Loucy (cell line): ENCODE measurements around the gene DNM3.

Experiments
- H2AFZ ChIP-seq: fragments of 200-600 bp; sonication (generic); 2 replicates; pipeline ENCODE4 v1.6.0; 2016; ENCODE audit warnings: antibody characterized with exemption, mild to moderate bottlenecking, low read length, moderate library complexity
- H3F3A ChIP-seq: fragments of 200-600 bp; 2 replicates; pipeline ENCODE4 v1.6.0; 2016; ENCODE audit warnings: antibody characterized with exemption, low read depth, mild to moderate bottlenecking
- H3K27me3 ChIP-seq: fragments of 200-600 bp; sonication (generic); 2 replicates; pipeline ENCODE4 v1.6.1; 2014; ENCODE audit warnings: low read length, mild to moderate bottlenecking; ENCODE audit not compliant: insufficient read depth, poor library complexity, severe bottlenecking
- H3K36me3 ChIP-seq: fragments of 200-600 bp; sonication (generic); 2 replicates; pipeline ENCODE4 v1.6.1; 2016; ENCODE audit warnings: low read length; ENCODE audit not compliant: insufficient read depth
- H3K4me1 ChIP-seq: fragments of 200-600 bp; sonication (generic); 2 replicates; pipeline ENCODE4 v1.5.1; 2014; ENCODE audit warnings: low read length, mild to moderate bottlenecking; ENCODE audit not compliant: insufficient read depth, poor library complexity, severe bottlenecking
- H3K4me2 ChIP-seq: fragments of 200-600 bp; sonication (generic); 2 replicates; pipeline ENCODE4 v1.6.0; 2014; ENCODE audit warnings: antibody characterized with exemption, low read length, low read depth, mild to moderate bottlenecking; ENCODE audit not compliant: poor library complexity, severe bottlenecking
- H3K4me3 ChIP-seq: fragments of 200-600 bp; sonication (generic); 2 replicates; pipeline ENCODE4 v1.5.1; 2014; ENCODE audit warnings: low read length, mild to moderate bottlenecking, mixed read lengths; ENCODE audit not compliant: poor library complexity, severe bottlenecking
- H3K79me2 ChIP-seq: fragments of 200-600 bp; sonication (generic); 2 replicates; pipeline ENCODE4 v1.6.1; 2014; ENCODE audit warnings: low read length; ENCODE audit not compliant: insufficient read depth
- H3K9ac ChIP-seq: fragments of 200-600 bp; sonication (generic); 2 replicates; pipeline ENCODE4 v1.6.0; 2014; ENCODE audit warnings: mild to moderate bottlenecking, low read depth, low read length, moderate library complexity; ENCODE audit not compliant: poor library complexity, severe bottlenecking
- H3K9me2 ChIP-seq: fragments of 200-600 bp; sonication (generic); replicated peaks from 2 replicates; pipeline ENCODE4 v1.6.1; 2016; ENCODE audit warnings: low read depth, low read length, mixed read lengths
- H3K9me3 ChIP-seq: fragments of 200-600 bp; sonication (generic); 2 replicates; pipeline ENCODE4 v1.6.1; 2014; ENCODE audit warnings: mild to moderate bottlenecking, antibody characterized with exemption, low read length, low read depth; ENCODE audit not compliant: insufficient read depth
- H4K20me1 ChIP-seq: fragments of 200-600 bp; sonication (generic); 2 replicates; pipeline ENCODE4 v1.6.0; 2014; ENCODE audit warnings: antibody characterized with exemption, low read length, mild to moderate bottlenecking; ENCODE audit not compliant: insufficient read depth, poor library complexity, severe bottlenecking
- EZH2phosphoT487 ChIP-seq: fragments of 200-600 bp; IDR thresholded peaks from 2 replicates; pipeline ENCODE4 v1.6.1; 2018; ENCODE audit warnings: antibody characterized with exemption, mild to moderate bottlenecking, moderate library complexity, borderline replicate concordance
- TF ChIP-seq, protein P1 (sequence below): fragments of 200-600 bp; sonication (generic); conservative IDR thresholded peaks from 2 replicates; pipeline ENCODE4 v1.5.1; 2014; ENCODE audit warnings: mild to moderate bottlenecking, antibody characterized with exemption, low read length

DNM3 gene

GRCh38 chr1:172177849-172178248, 336.6 kb downstream of the DNM3 start:
- Histone ChIP-seq H3K4me1 (peaks cover 20% of the 10 kb centered on the region), H2AFZ (no peak overlapping the region), H3K4me2 (no peak overlapping the region), H3K79me2 (no peaks in the 10 kb centered on the region), H4K20me1 (no peaks in the 10 kb centered on the region), H3K27me3 (no peaks in the 10 kb centered on the region), H3K9me2 (no peaks in the 10 kb centered on the region), H3K9ac (no peak overlapping the region), H3K36me3 (no peaks in the 10 kb centered on the region), H3K4me3 (no peak overlapping the region), H3K9me3 (no peaks in the 10 kb centered on the region), H3F3A (no peaks in the 10 kb centered on the region)
- TF ChIP-seq, protein P1, sequence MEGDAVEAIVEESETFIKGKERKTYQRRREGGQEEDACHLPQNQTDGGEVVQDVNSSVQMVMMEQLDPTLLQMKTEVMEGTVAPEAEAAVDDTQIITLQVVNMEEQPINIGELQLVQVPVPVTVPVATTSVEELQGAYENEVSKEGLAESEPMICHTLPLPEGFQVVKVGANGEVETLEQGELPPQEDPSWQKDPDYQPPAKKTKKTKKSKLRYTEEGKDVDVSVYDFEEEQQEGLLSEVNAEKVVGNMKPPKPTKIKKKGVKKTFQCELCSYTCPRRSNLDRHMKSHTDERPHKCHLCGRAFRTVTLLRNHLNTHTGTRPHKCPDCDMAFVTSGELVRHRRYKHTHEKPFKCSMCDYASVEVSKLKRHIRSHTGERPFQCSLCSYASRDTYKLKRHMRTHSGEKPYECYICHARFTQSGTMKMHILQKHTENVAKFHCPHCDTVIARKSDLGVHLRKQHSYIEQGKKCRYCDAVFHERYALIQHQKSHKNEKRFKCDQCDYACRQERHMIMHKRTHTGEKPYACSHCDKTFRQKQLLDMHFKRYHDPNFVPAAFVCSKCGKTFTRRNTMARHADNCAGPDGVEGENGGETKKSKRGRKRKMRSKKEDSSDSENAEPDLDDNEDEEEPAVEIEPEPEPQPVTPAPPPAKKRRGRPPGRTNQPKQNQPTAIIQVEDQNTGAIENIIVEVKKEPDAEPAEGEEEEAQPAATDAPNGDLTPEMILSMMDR = no peak
- TF ChIP-seq EZH2phosphoT487 = no peak

DNA sequence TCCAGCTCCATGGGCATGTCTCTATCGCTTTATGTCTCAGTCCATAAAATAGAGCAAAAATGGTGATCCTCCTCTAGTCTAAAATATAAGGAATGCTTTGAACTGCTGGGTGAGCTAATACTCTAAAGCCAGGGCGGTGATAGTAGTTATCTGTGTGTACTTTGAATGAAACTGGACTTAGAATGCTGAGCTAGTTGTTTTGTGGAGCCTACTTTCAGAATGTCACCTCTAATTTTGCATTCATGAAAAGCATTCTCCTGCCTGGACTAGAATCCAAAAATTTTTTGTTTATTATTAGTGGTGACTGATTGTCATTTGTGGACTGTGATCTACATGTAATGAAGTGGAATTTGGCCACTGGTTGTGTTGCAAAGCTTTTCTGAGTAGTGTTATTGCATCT, 337.6 kb downstream of the DNM3 start:
- Histone ChIP-seq H3K79me2 (no peaks in the 10 kb centered on the region), H4K20me1 (no peaks in the 10 kb centered on the region), H3K9me2 (no peaks in the 10 kb centered on the region), H3K9me3 (no peaks in the 10 kb centered on the region), H2AFZ (no peak overlapping the region), H3K4me3 (no peak overlapping the region), H3K4me1 (peaks cover 20% of the 10 kb centered on the region), H3F3A (no peaks in the 10 kb centered on the region), H3K36me3 (no peaks in the 10 kb centered on the region), H3K9ac (no peak overlapping the region), H3K27me3 (no peaks in the 10 kb centered on the region), H3K4me2 (no peak overlapping the region)
- TF ChIP-seq, protein P1 = no peak
- no peak for TF ChIP-seq EZH2phosphoT487

GRCh38 chr1:172179918-172180317, 338.6 kb downstream of the DNM3 start:
- Histone ChIP-seq H3K9me3 (no peaks in the 10 kb centered on the region), H3K4me1 (peaks cover 20% of the 10 kb centered on the region), H4K20me1 (no peaks in the 10 kb centered on the region), H3K4me3 (no peak overlapping the region), H2AFZ (no peak overlapping the region), H3K79me2 (no peaks in the 10 kb centered on the region), H3K4me2 (no peak overlapping the region), H3K36me3 (no peaks in the 10 kb centered on the region), H3F3A (no peaks in the 10 kb centered on the region), H3K27me3 (no peaks in the 10 kb centered on the region), H3K9ac (no peak overlapping the region), H3K9me2 (no peaks in the 10 kb centered on the region)
- no peak for TF ChIP-seq EZH2phosphoT487
- TF ChIP-seq, protein P1 = no peak
